ENCODE data around the gene CPM. TPM values are rescaled to one million over a fixed set of nuclear protein-coding genes. Genes with fewer than 3 reads are reported as not detected.

Gene CPM
- total and polyA plus RNA-seq, 10 of the 15 experiments (the other 5 are each of a cell fraction or from before 2014, with no cell fraction given): 0.06 to 1.7 (median 0.41) TPM

- no peak for ATAC-seq
- ChIA-PET CTCF (interaction anchor here (0.5 kb wide), 1 partner anchor 70 kb away, joined by 4 read pairs; no protein-coding TSS in a partner anchor), SMC1A (ENCODE audit: uncharacterized antibody, unreplicated experiment) (no interaction called here), POLR2A (no interaction called here), RAD21 (ENCODE audit: unreplicated experiment) (no interaction called here)
- TF ChIP-seq MEF2B (IDR thresholded peaks at IDR 0.05; ENCODE audit: partially characterized antibody, poor library complexity, severe bottlenecking) (no peak), CBX3 (IDR thresholded peaks at IDR 0.05; ENCODE audit: borderline replicate concordance, low read depth) (no peak), EGR1 (IDR thresholded peaks at IDR 0.05; ENCODE audit: borderline replicate concordance in 1 of 2, low read depth in 2 of 2, low read length in 2 of 2) (no peak), STAT3 (IDR thresholded peaks at IDR 0.05; ENCODE audit: low read depth, low read length) (no peak), GATAD2B (conservative IDR thresholded peaks at IDR 0.05; ENCODE audit: low read depth) (no peak), RAD51 (IDR thresholded peaks at IDR 0.05) (no peak), ASH2L (IDR thresholded peaks at IDR 0.05; ENCODE audit: borderline replicate concordance, low read depth) (no peak), CBFB (IDR thresholded peaks at IDR 0.05; ENCODE audit: low read depth) (no peak), NFXL1 (IDR thresholded peaks at IDR 0.05; ENCODE audit: borderline replicate concordance) (no peak), PBX3 (IDR thresholded peaks at IDR 0.05; ENCODE audit: insufficient replicate concordance, low read depth, low read length) (no peak)
- FAIRE-seq: no peak
- no peak overlapping the region for H3K4me2 ChIP-seq (ENCODE audit: control insufficient read depth, insufficient read depth)
- WGBS (ENCODE audit: insufficient coverage, insufficient replicate concordance, low lambda C conversion rate, missing lambda C conversion rate): 44% methylated on average over 6 of the region's 6 CpGs
- no peaks in the 10 kb centered on the region for H4K20me1 ChIP-seq (ENCODE audit: control insufficient read depth, insufficient read depth)
- in situ Hi-C loops (cut with MboI): no loop called here
- no peaks in the 10 kb centered on the region; a peak in 1 of 4 replicates for H3K27me3 ChIP-seq (replicated peaks in 1 of 2; ENCODE audit: control insufficient read depth in 2 of 2, insufficient read depth in 2 of 2, low read length in 1 of 2)
- intact Hi-C loops (cut with micrococcal nuclease; ENCODE audit: unreplicated experiment): no loop called here
- DNase-seq (ENCODE audit: low read depth, low spot score): no peak
- no peaks in the 10 kb centered on the region for H3K9me3 ChIP-seq (replicated peaks; ENCODE audit: control insufficient read depth, insufficient read depth, low read length)
- H3K4me3 ChIP-seq: no peak overlapping the region
- H3K9ac ChIP-seq (ENCODE audit: control insufficient read depth, insufficient read depth, low read length): no peak overlapping the region
- H3K27ac ChIP-seq (ENCODE audit: control insufficient read depth, insufficient read depth): no peak overlapping the region
- no peaks in the 10 kb centered on the region for H3K79me2 ChIP-seq (ENCODE audit: control insufficient read depth, insufficient read depth, low read length)
- H2AFZ ChIP-seq (ENCODE audit: control insufficient read depth, low read depth, low read length): no peak overlapping the region
- H3K4me1 ChIP-seq (ENCODE audit: control insufficient read depth, insufficient read depth, low read length): no peaks in the 10 kb centered on the region
- BruUV-seq (replicated peaks): no TSS peak
- H3K36me3 ChIP-seq (ENCODE audit: control insufficient read depth in 2 of 2, insufficient read depth in 2 of 2, low read length in 1 of 2): no peaks in the 10 kb centered on the region
These were observed 18.7 kb upstream of the CPM start for GRCh38 chr12:68951652-68952051.

Measured in GM12878 (cell line).